DOHH2 (cell line): ENCODE measurements around the gene PGS1.

ENCODE experiments used
- H3F3A ChIP-seq: fragments of 200-600 bp; sonication (generic), shearing (Covaris generic); 2 replicates; pipeline ENCODE4 v1.6.0; 2016; ENCODE audit warnings: antibody characterized with exemption, mild to moderate bottlenecking; ENCODE audit not compliant: control insufficient read depth, insufficient read depth
- H3K27ac ChIP-seq: fragments of 200-600 bp; sonication (generic); 2 replicates; pipeline ENCODE4 v1.5.1; 2014; ENCODE audit warnings: low read depth, mild to moderate bottlenecking, low read length, moderate library complexity
- H3K27me3 ChIP-seq: fragments of 200-600 bp; sonication (generic); 2 replicates; pipeline ENCODE4 v1.6.1; 2014; ENCODE audit warnings: mild to moderate bottlenecking, low read length, mixed read lengths; ENCODE audit not compliant: control insufficient read depth
- H3K36me3 ChIP-seq: fragments of 200-600 bp; sonication (generic); 2 replicates; pipeline ENCODE4 v1.6.1; 2014; ENCODE audit warnings: mild to moderate bottlenecking, low read length, moderate library complexity, mixed read lengths; ENCODE audit not compliant: control insufficient read depth
- H3K4me1 ChIP-seq: fragments of 200-600 bp; sonication (generic); 2 replicates; pipeline ENCODE4 v1.6.1; 2014; ENCODE audit warnings: mild to moderate bottlenecking, low read length, mixed read lengths; ENCODE audit not compliant: control insufficient read depth
- H3K4me2 ChIP-seq: fragments of 200-600 bp; sonication (generic); 2 replicates; pipeline ENCODE4 v1.6.0; 2014; ENCODE audit warnings: mild to moderate bottlenecking, low read length, moderate library complexity
- H3K4me3 ChIP-seq: fragments of 200-600 bp; sonication (generic); 2 replicates; pipeline ENCODE4 v1.5.1; 2014; ENCODE audit warnings: mild to moderate bottlenecking, low read length, mixed read lengths
- H3K79me2 ChIP-seq: fragments of 200-600 bp; sonication (generic); 2 replicates; pipeline ENCODE4 v1.6.1; 2014; ENCODE audit warnings: mild to moderate bottlenecking, low read length, mixed read lengths; ENCODE audit not compliant: control insufficient read depth
- H3K9me2 ChIP-seq: fragments of 200-600 bp; sonication (generic); replicated peaks from 2 replicates; pipeline ENCODE4 v1.6.1; 2014; ENCODE audit warnings: mild to moderate bottlenecking, low read length, mixed read lengths; ENCODE audit not compliant: control insufficient read depth
- H3K9me3 ChIP-seq: fragments of 200-600 bp; sonication (generic); 2 replicates; pipeline ENCODE4 v1.6.1; 2014; ENCODE audit warnings: antibody characterized with exemption, low read length, mixed read lengths; ENCODE audit not compliant: control insufficient read depth, insufficient read depth
- H4K20me1 ChIP-seq: fragments of 200-600 bp; sonication (generic); 2 replicates; pipeline ENCODE4 v1.6.0; 2014; ENCODE audit warnings: low read depth, mild to moderate bottlenecking, antibody characterized with exemption, low read length, moderate library complexity; ENCODE audit not compliant: control insufficient read depth, insufficient read depth
- EZH2phosphoT487 ChIP-seq: fragments of 200-600 bp; sonication (generic); IDR thresholded peaks from 2 replicates; pipeline ENCODE4 v1.6.1; 2017; ENCODE audit warnings: borderline replicate concordance, mild to moderate bottlenecking, antibody characterized with exemption, low read length, moderate library complexity, mixed read lengths
- TF ChIP-seq, protein P1 (sequence below): fragments of 200-600 bp; sonication (generic); IDR thresholded peaks from one replicate; pipeline ENCODE4 v1.5.1; 2014; ENCODE audit warnings: antibody characterized with exemption, mild to moderate bottlenecking, low read depth, low read length; ENCODE audit not compliant: poor library complexity, severe bottlenecking

PGS1 gene

DNA sequence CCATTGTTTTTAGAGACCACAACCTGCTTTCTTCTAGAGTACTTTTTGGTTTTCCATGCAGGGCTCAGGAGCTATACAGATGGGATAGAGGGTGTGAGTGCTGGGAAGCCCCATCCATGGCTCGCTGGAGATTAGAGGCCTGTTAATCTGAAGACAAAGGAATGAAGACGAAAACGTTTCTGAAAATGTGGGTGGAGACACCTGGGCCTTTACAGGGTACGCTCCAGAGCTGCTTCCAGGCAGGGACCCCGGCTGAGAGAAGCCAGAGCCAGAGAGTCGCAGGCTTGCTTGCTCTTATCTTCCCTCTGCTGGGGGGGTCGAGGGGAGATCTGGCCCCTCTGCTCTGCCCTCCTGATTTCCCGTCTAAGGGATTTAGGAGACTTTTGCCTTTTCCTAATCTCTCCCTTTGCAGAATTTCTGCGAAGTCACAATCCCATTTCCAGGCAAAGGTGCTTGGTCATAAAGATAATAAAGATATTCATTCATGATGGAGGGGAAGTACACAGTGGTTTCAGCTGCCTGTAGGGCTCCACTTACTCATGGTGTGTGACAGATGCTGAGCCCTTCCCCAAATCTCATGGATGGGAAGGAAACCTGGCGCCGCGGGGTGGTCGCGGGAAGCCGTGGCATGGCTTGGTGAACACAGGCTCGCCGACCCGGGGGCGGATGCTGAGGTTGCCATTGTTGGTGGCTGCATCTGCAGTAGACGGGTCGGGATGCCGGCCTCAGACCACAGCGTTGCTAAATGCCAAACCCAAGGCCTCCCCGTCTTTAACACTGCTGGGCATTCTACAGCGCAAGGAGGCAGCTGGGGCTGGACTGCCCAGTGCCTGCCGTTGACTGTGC lies 13.8 kb upstream of the PGS1 start:
- no peaks in the 10 kb centered on the region for H3K79me2 ChIP-seq
- H3K27ac ChIP-seq: no peak overlapping the region
- no peak overlapping the region for H3K4me2 ChIP-seq
- peaks cover 80% of the 10 kb centered on the region for H3K27me3 ChIP-seq
- TF ChIP-seq, protein P1, sequence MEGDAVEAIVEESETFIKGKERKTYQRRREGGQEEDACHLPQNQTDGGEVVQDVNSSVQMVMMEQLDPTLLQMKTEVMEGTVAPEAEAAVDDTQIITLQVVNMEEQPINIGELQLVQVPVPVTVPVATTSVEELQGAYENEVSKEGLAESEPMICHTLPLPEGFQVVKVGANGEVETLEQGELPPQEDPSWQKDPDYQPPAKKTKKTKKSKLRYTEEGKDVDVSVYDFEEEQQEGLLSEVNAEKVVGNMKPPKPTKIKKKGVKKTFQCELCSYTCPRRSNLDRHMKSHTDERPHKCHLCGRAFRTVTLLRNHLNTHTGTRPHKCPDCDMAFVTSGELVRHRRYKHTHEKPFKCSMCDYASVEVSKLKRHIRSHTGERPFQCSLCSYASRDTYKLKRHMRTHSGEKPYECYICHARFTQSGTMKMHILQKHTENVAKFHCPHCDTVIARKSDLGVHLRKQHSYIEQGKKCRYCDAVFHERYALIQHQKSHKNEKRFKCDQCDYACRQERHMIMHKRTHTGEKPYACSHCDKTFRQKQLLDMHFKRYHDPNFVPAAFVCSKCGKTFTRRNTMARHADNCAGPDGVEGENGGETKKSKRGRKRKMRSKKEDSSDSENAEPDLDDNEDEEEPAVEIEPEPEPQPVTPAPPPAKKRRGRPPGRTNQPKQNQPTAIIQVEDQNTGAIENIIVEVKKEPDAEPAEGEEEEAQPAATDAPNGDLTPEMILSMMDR: no peak
- TF ChIP-seq EZH2phosphoT487: peak; percentile 71
- no peaks in the 10 kb centered on the region for H3K36me3 ChIP-seq
- no peak overlapping the region for H3K4me3 ChIP-seq
- H3K4me1 ChIP-seq: peaks cover 13% of the 10 kb centered on the region
- H3F3A ChIP-seq: no peaks in the 10 kb centered on the region; the same call in 1 of the 2 replicates
- no peaks in the 10 kb centered on the region for H3K9me2 ChIP-seq
- H3K9me3 ChIP-seq: no peaks in the 10 kb centered on the region
- no peaks in the 10 kb centered on the region; the same call in 1 of the 2 replicates for H4K20me1 ChIP-seq

DNA sequence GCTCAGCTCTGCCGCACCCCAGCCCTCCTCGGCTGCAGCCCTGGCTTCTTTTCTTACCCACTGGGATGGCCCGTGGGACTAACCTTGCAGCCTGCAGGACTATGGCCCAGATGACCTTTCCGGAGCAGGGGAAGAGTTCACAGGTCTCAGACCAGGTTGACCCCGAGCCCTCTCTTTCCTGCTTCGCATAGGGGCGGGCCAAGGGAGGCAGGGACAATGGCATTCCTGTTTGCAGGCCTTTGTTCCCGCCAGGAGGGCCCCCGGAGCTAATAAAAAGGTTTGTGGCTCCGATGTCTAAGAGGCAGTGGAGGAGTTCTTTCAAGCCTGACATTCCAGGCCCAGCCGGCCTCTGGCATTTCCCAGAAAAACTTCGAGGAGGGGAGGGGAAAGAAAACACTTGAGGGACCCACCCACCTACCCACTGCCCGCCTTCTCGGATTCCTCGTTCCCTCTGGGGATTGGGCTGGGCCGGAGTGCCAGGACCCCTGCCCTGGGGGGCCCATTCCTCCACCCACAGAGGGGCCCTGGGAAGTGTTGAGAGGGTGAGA lies 12.8 kb upstream of the PGS1 start:
- Histone ChIP-seq H3K4me3 (no peak overlapping the region), H3K79me2 (no peaks in the 10 kb centered on the region), H3K27ac (no peak overlapping the region), H3K36me3 (no peaks in the 10 kb centered on the region), H4K20me1 (no peaks in the 10 kb centered on the region), H3F3A (no peaks in the 10 kb centered on the region; the same call in 1 of the 2 replicates), H3K9me3 (no peaks in the 10 kb centered on the region), H3K9me2 (no peaks in the 10 kb centered on the region), H3K4me1 (peaks cover 7% of the 10 kb centered on the region), H3K27me3 (peaks cover 70% of the 10 kb centered on the region), H3K4me2 (no peak overlapping the region)
- TF ChIP-seq, protein P1: no peak
- no peak for TF ChIP-seq EZH2phosphoT487

DNA sequence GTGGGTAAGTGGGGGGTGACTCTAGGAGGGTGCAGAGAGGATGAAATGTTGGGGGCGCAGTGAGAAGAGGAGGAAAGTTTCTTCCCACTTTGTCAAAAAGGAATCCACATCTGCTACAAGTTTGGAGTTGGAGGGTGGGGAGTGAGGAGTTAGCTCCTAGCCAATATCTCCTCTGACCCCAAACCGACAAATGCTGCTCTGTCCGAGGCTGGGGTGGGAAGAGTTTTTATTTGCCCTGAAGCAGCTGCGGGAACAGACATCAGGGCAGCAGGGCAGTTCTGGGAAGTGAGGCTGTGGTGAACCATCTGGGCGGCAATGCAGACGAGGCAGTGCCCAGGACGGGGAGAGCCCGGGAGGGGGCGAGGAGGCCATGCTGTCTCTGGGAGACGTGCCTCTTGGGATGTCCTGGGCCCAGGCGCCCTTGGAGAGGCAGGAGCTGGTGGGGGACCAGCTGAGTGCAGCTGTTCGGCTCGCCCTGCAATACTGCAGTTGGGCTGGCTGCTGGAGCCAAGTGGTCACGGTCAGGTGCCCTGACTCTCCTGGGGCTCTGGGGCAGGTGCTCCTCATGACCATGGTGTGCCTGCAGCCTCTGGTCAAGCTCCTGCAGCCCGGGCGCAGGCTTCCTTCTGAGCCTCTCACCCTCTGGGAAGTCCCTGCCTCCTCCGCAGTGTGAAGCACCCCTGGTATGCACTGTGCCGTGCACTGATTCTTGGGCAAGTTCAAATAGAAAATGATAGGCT lies 12.2 kb upstream of the PGS1 start:
- Histone ChIP-seq H3K27ac (no peak overlapping the region), H3K27me3 (peaks cover 65% of the 10 kb centered on the region), H3K4me1 (peaks cover 6% of the 10 kb centered on the region; the same call in 1 of the 2 replicates), H3K36me3 (no peaks in the 10 kb centered on the region), H3F3A (no peaks in the 10 kb centered on the region; the same call in 1 of the 2 replicates), H3K4me3 (no peak overlapping the region), H3K9me2 (no peaks in the 10 kb centered on the region), H3K9me3 (no peaks in the 10 kb centered on the region), H4K20me1 (no peaks in the 10 kb centered on the region), H3K4me2 (no peak overlapping the region), H3K79me2 (no peaks in the 10 kb centered on the region)
- TF ChIP-seq, protein P1: no peak
- no peak; the same call in 1 of the 2 replicates for TF ChIP-seq EZH2phosphoT487
